Measurements from ENCODE around the gene MTA3.

MTA3 gene

DNA sequence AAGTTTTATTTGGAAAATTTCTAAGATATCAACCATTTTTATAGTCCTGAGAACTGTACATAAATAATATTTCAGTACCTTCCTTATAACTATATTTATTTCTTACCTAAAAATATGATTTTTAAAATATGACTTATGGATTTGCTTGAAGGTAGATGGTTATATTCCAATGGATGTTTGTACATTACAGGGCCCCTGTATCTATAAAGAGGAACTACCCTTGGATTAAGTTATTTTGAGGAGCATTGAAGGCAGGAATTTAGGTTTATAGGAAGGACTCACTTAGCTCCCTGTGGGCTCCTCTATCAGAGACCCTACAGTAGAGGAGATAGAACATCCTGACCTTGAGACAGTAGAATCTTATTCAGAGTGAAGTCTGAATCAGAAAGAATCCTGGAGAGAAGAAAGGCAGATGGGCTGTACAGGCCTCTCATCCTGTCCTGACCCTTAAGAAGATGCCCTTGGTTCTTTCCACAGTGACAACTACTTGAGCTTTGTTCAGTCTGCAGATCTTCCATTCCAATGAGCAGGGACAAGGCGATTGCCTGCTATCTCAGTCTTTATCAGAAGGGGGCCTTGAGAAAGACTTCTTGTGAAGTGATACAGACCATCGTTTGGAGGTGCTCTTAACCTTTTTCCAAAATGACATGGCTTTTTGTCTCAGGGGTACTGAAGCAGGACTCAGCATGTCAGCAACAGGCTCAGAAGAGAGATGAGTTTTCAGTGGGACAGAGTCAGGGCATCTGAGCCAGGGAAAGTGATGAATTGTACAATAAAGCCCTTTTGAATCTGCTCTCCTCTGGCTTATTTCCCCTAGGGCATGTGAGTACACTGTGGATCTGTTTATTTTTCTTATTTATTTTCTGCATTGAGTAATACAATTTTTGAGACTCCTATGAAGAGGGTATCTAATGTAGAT lies 174.6 kb downstream of the MTA3 start:
- no peaks in the 10 kb centered on the region; the same call in 1 of the 2 replicates for H3K9me2 ChIP-seq (replicated peaks; ENCODE audit: low read depth, low read length)

DNA sequence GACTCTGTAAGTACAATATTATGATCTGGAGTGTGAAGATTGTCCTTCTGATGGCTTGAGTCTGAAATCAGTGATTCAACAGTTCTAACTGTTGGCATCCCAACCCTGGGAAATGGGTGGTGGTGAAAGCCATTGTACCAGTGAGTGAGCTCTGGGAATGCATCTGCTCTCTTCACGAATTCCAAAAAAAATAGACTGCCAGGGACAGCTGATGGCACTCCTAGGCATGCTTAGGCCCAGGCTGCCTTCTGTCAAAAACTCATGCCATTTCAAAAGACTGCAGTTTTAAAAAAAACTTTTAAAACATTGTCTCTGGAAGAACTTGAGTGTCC lies 175.2 kb downstream of the MTA3 start:
- no peak for TF ChIP-seq EZH2phosphoT487 (IDR thresholded peaks at IDR 0.05; ENCODE audit: borderline replicate concordance)
- TF ChIP-seq, protein P1, sequence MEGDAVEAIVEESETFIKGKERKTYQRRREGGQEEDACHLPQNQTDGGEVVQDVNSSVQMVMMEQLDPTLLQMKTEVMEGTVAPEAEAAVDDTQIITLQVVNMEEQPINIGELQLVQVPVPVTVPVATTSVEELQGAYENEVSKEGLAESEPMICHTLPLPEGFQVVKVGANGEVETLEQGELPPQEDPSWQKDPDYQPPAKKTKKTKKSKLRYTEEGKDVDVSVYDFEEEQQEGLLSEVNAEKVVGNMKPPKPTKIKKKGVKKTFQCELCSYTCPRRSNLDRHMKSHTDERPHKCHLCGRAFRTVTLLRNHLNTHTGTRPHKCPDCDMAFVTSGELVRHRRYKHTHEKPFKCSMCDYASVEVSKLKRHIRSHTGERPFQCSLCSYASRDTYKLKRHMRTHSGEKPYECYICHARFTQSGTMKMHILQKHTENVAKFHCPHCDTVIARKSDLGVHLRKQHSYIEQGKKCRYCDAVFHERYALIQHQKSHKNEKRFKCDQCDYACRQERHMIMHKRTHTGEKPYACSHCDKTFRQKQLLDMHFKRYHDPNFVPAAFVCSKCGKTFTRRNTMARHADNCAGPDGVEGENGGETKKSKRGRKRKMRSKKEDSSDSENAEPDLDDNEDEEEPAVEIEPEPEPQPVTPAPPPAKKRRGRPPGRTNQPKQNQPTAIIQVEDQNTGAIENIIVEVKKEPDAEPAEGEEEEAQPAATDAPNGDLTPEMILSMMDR (conservative IDR thresholded peaks at IDR 0.05; ENCODE audit: low read length) = no peak
- no peaks in the 10 kb centered on the region; the same call in 1 of the 2 replicates for H3K9me2 ChIP-seq (replicated peaks; ENCODE audit: low read depth, low read length)
- no peak overlapping the region for H3K4me2 ChIP-seq (ENCODE audit: low read depth, low read length, poor library complexity, severe bottlenecking)
- no peaks in the 10 kb centered on the region for H3K9me3 ChIP-seq (ENCODE audit: insufficient read depth, low read depth, low read length)
- H3K4me1 ChIP-seq (ENCODE audit: insufficient read depth, low read length, poor library complexity, severe bottlenecking) = no peaks in the 10 kb centered on the region
- no peaks in the 10 kb centered on the region for H3F3A ChIP-seq (ENCODE audit: low read depth)
- no peak overlapping the region for H3K9ac ChIP-seq (ENCODE audit: low read depth, low read length, poor library complexity, severe bottlenecking)
- H3K36me3 ChIP-seq (ENCODE audit: insufficient read depth, low read length) = peaks cover 8% of the 10 kb centered on the region; the same call in 1 of the 2 replicates
- no peak overlapping the region for H3K4me3 ChIP-seq (ENCODE audit: low read length, poor library complexity, severe bottlenecking)
- H4K20me1 ChIP-seq (ENCODE audit: insufficient read depth, low read length, poor library complexity, severe bottlenecking) = no peaks in the 10 kb centered on the region
- H2AFZ ChIP-seq (ENCODE audit: low read length) = no peak overlapping the region
- H3K79me2 ChIP-seq (ENCODE audit: insufficient read depth, low read length) = no peaks in the 10 kb centered on the region
- no peaks in the 10 kb centered on the region for H3K27me3 ChIP-seq (ENCODE audit: insufficient read depth, low read length, poor library complexity, severe bottlenecking)

More for the DNA sequence above, 174.6 kb downstream of the MTA3 start:
- no peak overlapping the region for H3K9ac ChIP-seq (ENCODE audit: low read depth, low read length, poor library complexity, severe bottlenecking)
- H3K36me3 ChIP-seq (ENCODE audit: insufficient read depth, low read length) = peaks cover 8% of the 10 kb centered on the region; the same call in 1 of the 2 replicates
- H3K4me2 ChIP-seq (ENCODE audit: low read depth, low read length, poor library complexity, severe bottlenecking) = no peak overlapping the region
- H3K79me2 ChIP-seq (ENCODE audit: insufficient read depth, low read length) = no peaks in the 10 kb centered on the region
- no peaks in the 10 kb centered on the region for H3F3A ChIP-seq (ENCODE audit: low read depth)
- TF ChIP-seq, protein P1 (conservative IDR thresholded peaks at IDR 0.05; ENCODE audit: low read length) = no peak
- TF ChIP-seq EZH2phosphoT487 (IDR thresholded peaks at IDR 0.05; ENCODE audit: borderline replicate concordance) = no peak
- H3K9me3 ChIP-seq (ENCODE audit: insufficient read depth, low read depth, low read length) = no peaks in the 10 kb centered on the region
- no peaks in the 10 kb centered on the region for H3K4me1 ChIP-seq (ENCODE audit: insufficient read depth, low read length, poor library complexity, severe bottlenecking)
- no peaks in the 10 kb centered on the region for H3K27me3 ChIP-seq (ENCODE audit: insufficient read depth, low read length, poor library complexity, severe bottlenecking)
- H4K20me1 ChIP-seq (ENCODE audit: insufficient read depth, low read length, poor library complexity, severe bottlenecking) = no peaks in the 10 kb centered on the region
- no peak overlapping the region for H3K4me3 ChIP-seq (ENCODE audit: low read length, poor library complexity, severe bottlenecking)
- no peak overlapping the region for H2AFZ ChIP-seq (ENCODE audit: low read length)

DNA sequence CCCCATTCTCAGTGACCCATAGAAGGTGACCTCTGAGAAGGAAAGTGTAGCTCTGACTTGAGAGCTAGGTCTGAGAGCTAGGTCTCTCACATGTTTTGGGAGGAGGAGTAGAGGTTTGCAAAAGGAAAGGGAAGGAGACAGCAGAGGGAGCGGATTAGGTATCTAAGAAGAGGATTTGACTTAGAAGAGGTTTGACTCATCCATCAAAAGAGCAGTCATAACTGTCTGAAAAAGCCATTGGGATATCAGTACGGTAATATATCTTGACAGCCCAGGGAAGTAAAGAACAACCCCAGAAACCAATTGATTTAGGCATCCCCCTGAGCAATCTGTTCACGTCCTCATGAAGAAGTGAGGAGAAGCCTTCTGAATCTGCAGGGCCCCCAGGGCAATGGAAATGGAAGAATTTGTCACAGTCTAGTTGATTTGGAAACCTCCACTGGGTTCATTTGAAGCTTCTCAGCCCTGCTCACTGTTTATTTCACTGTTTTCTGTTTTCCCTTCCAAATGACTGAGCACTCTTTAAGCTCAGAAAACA lies 176.2 kb downstream of the MTA3 start:
- H3K4me3 ChIP-seq (ENCODE audit: low read length, poor library complexity, severe bottlenecking) = no peak overlapping the region
- no peaks in the 10 kb centered on the region; the same call in 1 of the 2 replicates for H3K9me2 ChIP-seq (replicated peaks; ENCODE audit: low read depth, low read length)
- H3K79me2 ChIP-seq (ENCODE audit: insufficient read depth, low read length) = no peaks in the 10 kb centered on the region
- H3F3A ChIP-seq (ENCODE audit: low read depth) = no peaks in the 10 kb centered on the region
- TF ChIP-seq, protein P1 (conservative IDR thresholded peaks at IDR 0.05; ENCODE audit: low read length) = no peak
- no peak for TF ChIP-seq EZH2phosphoT487 (IDR thresholded peaks at IDR 0.05; ENCODE audit: borderline replicate concordance)
- H3K27me3 ChIP-seq (ENCODE audit: insufficient read depth, low read length, poor library complexity, severe bottlenecking) = no peaks in the 10 kb centered on the region
- H3K9me3 ChIP-seq (ENCODE audit: insufficient read depth, low read depth, low read length) = no peaks in the 10 kb centered on the region
- no peaks in the 10 kb centered on the region for H3K4me1 ChIP-seq (ENCODE audit: insufficient read depth, low read length, poor library complexity, severe bottlenecking)
- no peaks in the 10 kb centered on the region for H4K20me1 ChIP-seq (ENCODE audit: insufficient read depth, low read length, poor library complexity, severe bottlenecking)
- H2AFZ ChIP-seq (ENCODE audit: low read length) = no peak overlapping the region
- no peak overlapping the region for H3K9ac ChIP-seq (ENCODE audit: low read depth, low read length, poor library complexity, severe bottlenecking)
- peaks cover 8% of the 10 kb centered on the region; the same call in 1 of the 2 replicates for H3K36me3 ChIP-seq (ENCODE audit: insufficient read depth, low read length)
- no peak overlapping the region for H3K4me2 ChIP-seq (ENCODE audit: low read depth, low read length, poor library complexity, severe bottlenecking)

All from Loucy (cell line).